Esophagus squamous epithelium (tissue), 4 donors: ENCODE results near the gene MAMDC2.

Source experiments
- CTCF ChIP-seq, 6 experiments: fragments of 450-650 bp in 4 of 6; fragments of 200-600 bp in 2 of 6; sonication (generic) in 2 of 6; IDR thresholded peaks; one replicate each; pipeline ENCODE4 v1.5.1; 2016 to 2019; ENCODE audit warnings: antibody characterized with exemption in 6 of 6, mild to moderate bottlenecking in 4 of 6, moderate library complexity in 4 of 6
- POLR2A ChIP-seq, 4 donors: fragments of 450-650 bp; IDR thresholded peaks; one replicate each; pipeline ENCODE4 v1.6.1; 2017; ENCODE audit warnings: antibody characterized with exemption in 4 of 4, mild to moderate bottlenecking in 4 of 4, moderate library complexity in 3 of 4

- TF ChIP-seq POLR2A (IDR thresholded peaks at IDR 0.05): no peak
- TF ChIP-seq CTCF (IDR thresholded peaks at IDR 0.05): no peak
These were observed 90.7 kb downstream of the MAMDC2 start for GRCh38 chr9:70134360-70134759.
